NT2/D1 (cell line): ENCODE data around the gene FGF7.
"Not testable (repeated sequence)": the region's sequence is repeated elsewhere in the genome, so short reads cannot be mapped to it uniquely, and the experiment has no call there.

ENCODE experiments used
- YY1 ChIP-seq: IDR thresholded peaks from 2 replicates; pipeline ENCODE4 v1.6.1; 2011; ENCODE audit not compliant: insufficient read length, insufficient read depth
- ZNF274 ChIP-seq: IDR thresholded peaks from 2 replicates; pipeline ENCODE4 v1.6.1; 2011; ENCODE audit warnings: mild to moderate bottlenecking, low read depth, low read length

DNA sequence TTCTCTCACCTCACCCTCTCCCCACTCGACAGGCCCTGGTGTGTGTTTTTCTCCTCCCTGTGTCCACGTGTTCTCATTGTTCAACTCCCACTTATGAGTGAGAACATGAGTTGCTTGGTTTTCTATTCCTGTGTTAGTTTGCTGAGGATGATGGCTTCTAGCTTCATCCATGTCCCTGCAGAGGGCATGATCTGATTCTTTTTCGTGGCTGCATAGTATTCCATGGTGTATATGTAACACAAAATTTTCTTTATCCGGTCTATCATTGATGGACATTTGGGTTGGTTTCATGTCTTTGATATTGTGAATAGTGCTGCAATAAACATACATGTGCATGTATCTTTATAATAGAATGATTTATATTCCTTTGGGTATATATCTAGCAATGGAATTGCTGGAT is 89.7 kb downstream of the FGF7 start:
- not testable (repeated sequence) for TF ChIP-seq YY1, ZNF274
